ENCODE data around the gene SCN5A. TPM values are rescaled to one million over a fixed set of nuclear protein-coding genes. Genes with fewer than 3 reads are reported as not detected.

Gene SCN5A
- total and polyA plus RNA-seq, 2 of the 8 experiments (the other 6 are each of a cell fraction or from before 2014, with no cell fraction given): 4.8 to 11.4 TPM

- WGBS, 2 experiments (ENCODE audit: extremely low coverage in 1 of 2, insufficient coverage in 1 of 2, insufficient read length in 1 of 2, insufficient replicate concordance in 2 of 2, low coverage in 1 of 2, low lambda C conversion rate in 2 of 2, missing lambda C conversion rate in 1 of 2): 82% methylated on average over 3 of the region's 3 CpGs; no CpG with 5 or more reads in 1 of the 2 experiments
- H2BK12ac ChIP-seq (ENCODE audit: low read depth, low read length): no peak overlapping the region
- no peak overlapping the region for H3K27ac ChIP-seq (ENCODE audit: low read depth, low read length)
- no peak overlapping the region for H4K5ac ChIP-seq (ENCODE audit: insufficient read length, low read depth, low read length)
- no peak overlapping the region for H3K18ac ChIP-seq (ENCODE audit: extremely low read depth, low read length)
- H3K23me2 ChIP-seq (ENCODE audit: low read depth, low read length): no peaks in the 10 kb centered on the region; the same call in 1 of the 2 replicates
- no peaks in the 10 kb centered on the region for H3K36me3 ChIP-seq (ENCODE audit: control insufficient read depth in 2 of 4, insufficient read depth in 4 of 4, low read length in 3 of 4)
- H3K4me3 ChIP-seq (ENCODE audit: extremely low read depth in 1 of 4, insufficient read depth in 2 of 4, low read depth in 3 of 4, low read length in 4 of 4): no peak overlapping the region
- no peak overlapping the region for H3K14ac ChIP-seq (ENCODE audit: insufficient read length)
- H4K91ac ChIP-seq (replicated peaks; ENCODE audit: insufficient read length, low read length): no peak overlapping the region
- H3K79me2 ChIP-seq (ENCODE audit: control insufficient read depth in 1 of 2, insufficient read depth in 2 of 2, low read length in 2 of 2): no peaks in the 10 kb centered on the region
- no peaks in the 10 kb centered on the region for H3K9me3 ChIP-seq (ENCODE audit: insufficient read depth in 2 of 2, low read depth in 1 of 2, low read length in 1 of 2)
- H2AK5ac ChIP-seq (ENCODE audit: low read depth, low read length): no peak overlapping the region
- H3K4me1 ChIP-seq (replicated peaks in 1 of 4; ENCODE audit: control insufficient read depth in 3 of 4, insufficient read depth in 4 of 4, low read length in 3 of 4): 0 out of 7 replicates have a peak, but pooled peaks cover 0 to 3% (median 0%) of the 10 kb centered on the region in 4 experiments
- H3K23ac ChIP-seq (ENCODE audit: insufficient read length): no peak overlapping the region
- CTCF ChIA-PET (ENCODE audit: partially characterized antibody): interaction anchor here (1.2 to 4.6 kb wide), 3 partner anchors 9 to 52 kb away, joined by 3 to 14 read pairs (median 5); no protein-coding TSS in a partner anchor
- POLR2A ChIA-PET (ENCODE audit: partially characterized antibody): no interaction called here
- no peaks in the 10 kb centered on the region; a peak in 2 of 7 replicates for H3K27me3 ChIP-seq (replicated peaks in 1 of 4; ENCODE audit: control insufficient read depth in 3 of 4, extremely low read depth in 1 of 4, insufficient read depth in 3 of 4, low read length in 3 of 4)
- no peak overlapping the region for H3K56ac ChIP-seq (replicated peaks; ENCODE audit: insufficient read length, low read depth, low read length)
- no peak overlapping the region for H2BK5ac ChIP-seq (ENCODE audit: low read depth, low read length)
- H2BK20ac ChIP-seq (ENCODE audit: low read length): no peak overlapping the region
- TF ChIP-seq, protein P1, sequence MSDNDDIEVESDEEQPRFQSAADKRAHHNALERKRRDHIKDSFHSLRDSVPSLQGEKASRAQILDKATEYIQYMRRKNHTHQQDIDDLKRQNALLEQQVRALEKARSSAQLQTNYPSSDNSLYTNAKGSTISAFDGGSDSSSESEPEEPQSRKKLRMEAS (IDR thresholded peaks at IDR 0.05): no peak
- no peak for TF ChIP-seq RFX5 (IDR thresholded peaks at IDR 0.05; ENCODE audit: borderline replicate concordance, low read depth, low read length)
- TF ChIP-seq KDM5A (IDR thresholded peaks at IDR 0.05; ENCODE audit: low read length): no peak
- DNase-seq (ENCODE audit: low read depth in 1 of 2, low spot score in 2 of 2) (peak in 1 of 2 experiments; percentile 34), FAIRE-seq (no peak)
- no peak overlapping the region for H2AFZ ChIP-seq (ENCODE audit: low read length)
- H3K9ac ChIP-seq (replicated peaks in 1 of 4; ENCODE audit: extremely low read depth in 1 of 4, low read depth in 3 of 4, low read length in 3 of 4): no peak overlapping the region
- H2BK120ac ChIP-seq (replicated peaks; ENCODE audit: low read depth, low read length): no peak overlapping the region
- no peak overlapping the region for H3K4ac ChIP-seq (replicated peaks; ENCODE audit: insufficient read length, low read depth, low read length)
- no peaks in the 10 kb centered on the region for H4K20me1 ChIP-seq (replicated peaks in 1 of 2; ENCODE audit: control insufficient read depth in 1 of 2, insufficient read depth in 2 of 2, low read length in 2 of 2)
- H3K4me2 ChIP-seq (ENCODE audit: insufficient read depth in 1 of 2, low read depth in 2 of 2, low read length in 2 of 2): no peak overlapping the region
- no peak overlapping the region for H2BK15ac ChIP-seq (ENCODE audit: low read length)
- no peaks in the 10 kb centered on the region for H3K79me1 ChIP-seq (ENCODE audit: low read depth, low read length)
- H4K8ac ChIP-seq (ENCODE audit: extremely low read depth, insufficient read depth, low read length): no peak overlapping the region
Measured at GRCh38 chr3:38573556-38573955, 75.9 kb downstream of the SCN5A start.
